ENCODE measurements around the gene WDR86. TPM values are rescaled to one million over a fixed set of nuclear protein-coding genes. Genes with fewer than 3 reads are reported as not detected.

The WDR86 gene
- total RNA-seq, 2 experiments from 2014 or later: 0.29 TPM; not detected in 1

DNA sequence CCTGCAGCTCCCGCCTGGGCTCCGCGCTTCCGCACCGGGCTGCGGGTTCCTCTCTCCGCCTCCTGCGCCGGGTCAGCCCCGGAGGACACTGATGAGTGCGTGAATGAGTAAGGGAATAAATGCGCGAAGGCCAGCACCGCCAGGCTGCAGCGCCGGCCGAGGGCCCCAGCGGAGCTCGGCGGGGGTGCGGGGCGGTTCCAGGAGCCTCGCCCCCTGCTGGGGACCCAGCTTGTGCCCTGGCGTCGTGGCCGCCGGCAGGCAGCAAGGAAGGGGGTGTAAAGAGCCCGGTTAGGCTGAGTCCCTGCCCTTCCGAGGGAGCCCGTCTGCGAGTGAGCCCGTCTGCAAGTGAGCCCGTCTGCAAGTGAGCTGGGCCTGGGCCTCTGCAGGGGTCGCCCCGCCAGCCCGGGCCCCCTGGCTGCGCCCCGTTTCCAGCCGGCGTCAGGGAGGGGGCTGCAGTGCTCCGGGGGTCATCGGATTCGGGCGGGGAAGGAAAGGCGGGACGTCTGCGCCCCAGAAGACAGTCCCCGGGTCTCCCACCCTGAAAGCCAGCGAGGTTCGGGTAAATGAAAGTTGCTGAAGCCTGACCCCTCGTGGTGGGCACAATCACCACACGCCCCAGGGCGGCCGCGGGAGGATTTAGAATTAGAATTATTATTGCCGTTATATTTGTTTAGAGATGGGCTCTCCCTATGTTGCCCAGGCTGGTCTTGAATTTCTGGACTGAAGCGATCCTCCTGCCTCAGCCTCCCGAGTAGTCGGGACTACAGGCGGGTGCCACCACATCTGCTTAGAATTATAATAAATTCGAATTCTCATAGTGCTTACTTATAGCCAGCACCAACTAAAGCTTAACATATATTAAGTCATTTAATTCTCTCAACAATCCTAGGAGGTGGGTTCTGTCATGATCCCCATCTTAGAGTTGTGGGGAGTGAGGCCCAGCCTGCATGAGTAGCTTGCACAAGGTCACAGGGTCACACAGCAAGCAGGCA is 38.7 kb upstream of the WDR86 start:
- DNase-seq (peak; percentile 84), ATAC-seq (peak; percentile 90)
- CTCF ChIA-PET: interaction anchor here (0.7 to 6.0 kb wide), 51 partner anchors 8 to 335 kb away, joined by 3 to 151 read pairs (median 4); partner anchors contain the start of genes CRYGN, RHEB and WDR86
- H3K4me3 Mint-ChIP-seq: peak overlapping the region; percentile 49
- H3K27ac Mint-ChIP-seq: no peak overlapping the region
- no peaks in the 10 kb centered on the region for H3K36me3 Mint-ChIP-seq
- no peaks in the 10 kb centered on the region for H3K9me3 Mint-ChIP-seq (ENCODE audit: low read depth)
- H3K4me1 Mint-ChIP-seq: peaks cover 6% of the 10 kb centered on the region
- H3K27me3 Mint-ChIP-seq: peaks cover 28% of the 10 kb centered on the region

DNA sequence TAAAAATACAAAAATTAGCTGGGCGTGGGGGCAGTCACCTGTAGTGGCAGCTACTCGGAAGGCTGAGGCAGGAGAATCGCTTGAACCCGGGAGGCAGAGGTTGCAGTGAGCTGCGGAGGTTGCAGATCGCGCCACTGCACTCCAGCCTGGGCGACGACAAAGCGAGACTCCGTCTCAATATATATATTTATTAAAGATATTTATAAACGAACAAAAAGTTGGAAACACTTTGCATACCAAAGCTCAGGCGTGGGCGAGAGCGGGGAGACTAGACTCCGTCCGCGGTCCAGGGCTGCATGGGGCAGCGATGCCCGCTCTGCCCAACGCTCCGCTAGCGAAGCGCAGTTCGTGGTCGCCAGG is 38.0 kb upstream of the WDR86 start:
- H3K27ac Mint-ChIP-seq: no peak overlapping the region
- H3K4me1 Mint-ChIP-seq: peaks cover 2% of the 10 kb centered on the region
- CTCF ChIA-PET: interaction anchor here (0.7 to 6.0 kb wide), 36 partner anchors 8 to 315 kb away, joined by 3 to 151 read pairs (median 4); partner anchors contain the start of genes CRYGN, RHEB and WDR86
- no peaks in the 10 kb centered on the region for H3K36me3 Mint-ChIP-seq
- no peaks in the 10 kb centered on the region for H3K9me3 Mint-ChIP-seq (ENCODE audit: low read depth)
- H3K4me3 Mint-ChIP-seq: peak overlapping the region; percentile 49
- H3K27me3 Mint-ChIP-seq: peaks cover 24% of the 10 kb centered on the region
- DNase-seq: no peak
- no peak for ATAC-seq

DNA sequence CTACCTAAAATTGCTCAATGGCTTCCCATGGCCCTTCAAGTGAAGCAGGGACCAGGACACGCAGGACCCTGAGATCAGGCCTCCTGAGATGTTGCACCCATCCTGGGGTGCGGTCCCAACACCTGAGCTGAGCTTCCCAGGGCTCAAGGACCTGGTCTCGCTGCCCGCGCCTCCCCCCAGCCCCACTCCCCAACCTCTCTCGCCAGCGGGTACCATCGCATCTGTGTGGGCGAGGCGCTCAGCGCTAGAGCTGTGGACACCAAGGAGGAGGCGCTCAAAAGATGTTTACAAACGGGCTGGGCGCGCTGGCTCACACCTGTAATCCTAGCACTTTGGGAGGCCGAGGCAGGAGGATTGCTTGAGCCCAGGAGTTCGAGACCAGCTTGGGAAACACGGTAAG is 37.5 kb upstream of the WDR86 start:
- peaks cover 21% of the 10 kb centered on the region for H3K27me3 Mint-ChIP-seq
- CTCF ChIA-PET: interaction anchor here (0.7 to 6.0 kb wide), 16 partner anchors 10 to 186 kb away, joined by 3 to 151 read pairs (median 12); no protein-coding TSS in a partner anchor
- H3K4me3 Mint-ChIP-seq: no peak overlapping the region
- no peak overlapping the region for H3K27ac Mint-ChIP-seq
- H3K9me3 Mint-ChIP-seq (ENCODE audit: low read depth): no peaks in the 10 kb centered on the region
- no peaks in the 10 kb centered on the region for H3K36me3 Mint-ChIP-seq
- peaks cover 2% of the 10 kb centered on the region for H3K4me1 Mint-ChIP-seq
- ATAC-seq: no peak
- DNase-seq: no peak

DNA sequence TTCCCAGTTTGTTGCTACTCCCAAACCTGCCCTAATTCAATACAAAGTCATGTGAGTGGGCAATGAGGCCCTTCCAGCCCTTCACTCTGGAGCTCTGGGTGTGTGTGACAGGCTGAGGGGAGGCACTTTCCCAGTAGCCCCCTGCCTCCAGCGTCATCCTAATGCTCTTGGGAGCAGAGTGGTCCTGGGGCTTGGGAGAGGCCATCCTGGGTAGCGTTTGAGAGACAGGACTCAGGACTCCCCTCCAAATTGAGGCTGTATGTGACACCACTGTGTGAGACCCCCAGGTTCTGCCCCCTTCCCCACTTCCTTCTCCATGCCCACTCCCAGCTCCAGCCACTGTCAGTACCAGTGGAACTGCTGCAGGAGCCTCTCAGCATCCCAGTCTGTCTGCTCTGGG is 36.6 kb upstream of the WDR86 start:
- Mint-ChIP-seq H3K27me3 (peaks cover 20% of the 10 kb centered on the region), H3K9me3 (ENCODE audit: low read depth) (no peaks in the 10 kb centered on the region), H3K27ac (no peak overlapping the region), H3K36me3 (no peaks in the 10 kb centered on the region), H3K4me3 (no peak overlapping the region), H3K4me1 (peaks cover 8% of the 10 kb centered on the region)
- ATAC-seq (no peak), DNase-seq (no peak)
- CTCF ChIA-PET: interaction anchor here (3.0 to 6.0 kb wide), 3 partner anchors 9 to 131 kb away, joined by 14 to 151 read pairs (median 48); no protein-coding TSS in a partner anchor

GRCh38 chr7:151444632-151445031 is 34.8 kb upstream of the WDR86 start:
- no peaks in the 10 kb centered on the region for H3K9me3 Mint-ChIP-seq (ENCODE audit: low read depth)
- DNase-seq (no peak), ATAC-seq (no peak)
- no peak overlapping the region for H3K27ac Mint-ChIP-seq
- H3K4me1 Mint-ChIP-seq: peaks cover 19% of the 10 kb centered on the region
- no peak overlapping the region for H3K4me3 Mint-ChIP-seq
- H3K36me3 Mint-ChIP-seq: no peaks in the 10 kb centered on the region
- H3K27me3 Mint-ChIP-seq: peaks cover 12% of the 10 kb centered on the region
- CTCF ChIA-PET: interaction anchor here (0.8 to 2.6 kb wide), 5 partner anchors 10 to 315 kb away, joined by 3 to 11 read pairs (median 4); no protein-coding TSS in a partner anchor

DNA sequence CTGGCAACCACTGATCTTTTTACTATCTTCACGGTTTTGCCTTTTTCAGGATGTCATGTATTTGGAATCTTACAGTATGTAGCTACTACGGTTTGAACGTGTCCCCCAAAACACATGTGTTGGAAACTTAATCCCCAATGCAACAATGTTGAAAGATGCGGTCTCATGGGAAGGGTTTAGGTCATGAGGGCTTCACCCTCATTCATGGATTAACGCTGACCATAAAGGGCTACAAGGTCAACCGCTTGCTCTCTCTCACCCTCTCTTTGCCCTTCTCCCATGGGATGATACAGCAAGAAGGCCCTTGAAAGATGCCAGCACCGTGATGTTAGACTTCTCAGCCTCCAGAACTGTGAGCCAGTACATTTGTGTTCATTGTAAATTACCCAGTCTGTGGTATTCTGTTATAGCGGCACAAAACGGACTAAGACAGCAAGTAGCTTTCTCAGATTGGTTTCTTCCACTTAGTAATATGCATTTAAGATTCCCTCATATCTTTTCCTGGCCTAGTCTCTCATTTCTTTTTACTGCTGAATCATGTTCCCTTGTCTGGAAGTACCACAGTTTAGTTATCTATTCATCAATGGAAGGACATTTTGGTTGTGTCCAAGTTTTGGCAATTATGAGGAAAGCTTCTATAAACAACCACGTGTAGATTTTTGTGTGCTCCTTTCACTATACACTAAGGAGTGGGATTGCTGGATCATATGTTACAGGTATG is 33.1 kb upstream of the WDR86 start:
- Mint-ChIP-seq H3K9me3 (ENCODE audit: low read depth) (no peaks in the 10 kb centered on the region), H3K36me3 (no peaks in the 10 kb centered on the region), H3K4me1 (peaks cover 17% of the 10 kb centered on the region), H3K27ac (no peak overlapping the region), H3K27me3 (peaks cover 20% of the 10 kb centered on the region), H3K4me3 (no peak overlapping the region)
- no peak for ATAC-seq
- DNase-seq: no peak
- CTCF ChIA-PET: interaction anchor here (1.4 to 2.6 kb wide), 4 partner anchors 72 to 128 kb away, joined by 4 to 11 read pairs (median 5); no protein-coding TSS in a partner anchor

GRCh38 chr7:151440799-151441445 is 31.1 kb upstream of the WDR86 start:
- CTCF ChIA-PET: interaction anchor here (0.7 to 2.6 kb wide), 7 partner anchors 8 to 126 kb away, joined by 3 to 10 read pairs (median 4); no protein-coding TSS in a partner anchor
- H3K36me3 Mint-ChIP-seq: no peaks in the 10 kb centered on the region
- H3K27ac Mint-ChIP-seq: no peak overlapping the region
- DNase-seq (no peak), ATAC-seq (no peak)
- H3K4me1 Mint-ChIP-seq: peaks cover 17% of the 10 kb centered on the region
- H3K27me3 Mint-ChIP-seq: peaks cover 20% of the 10 kb centered on the region
- no peaks in the 10 kb centered on the region for H3K9me3 Mint-ChIP-seq (ENCODE audit: low read depth)
- no peak overlapping the region for H3K4me3 Mint-ChIP-seq

GRCh38 chr7:151439855-151440798 is 30.3 kb upstream of the WDR86 start, which contains the start of gene CRYGN:
TSS of gene CRYGN (minus strand) at chr7:151440141. CDS start at chr7:151439917, 224 bp downstream.
- CTCF ChIA-PET: interaction anchor here (0.7 to 2.6 kb wide), 3 partner anchors 8 to 125 kb away, joined by 3 to 10 read pairs (median 9); no protein-coding TSS in a partner anchor
- peak; percentile 63 for ATAC-seq

GRCh38 chr7:151438864-151439601 is 29.2 kb upstream of the WDR86 start:
- no peak for ATAC-seq

More at GRCh38 chr7:151439855-151440798, 30.3 kb upstream of the WDR86 start, which contains the start of gene CRYGN:
- no peak within 1 kb of the TSS for H3K4me3 Mint-ChIP-seq
- H3K27me3 Mint-ChIP-seq: peaks cover 20% of the 10 kb centered on the region
- H3K27ac Mint-ChIP-seq: no peak within 1 kb of the TSS
- no peaks in the 10 kb centered on the region for H3K36me3 Mint-ChIP-seq
- DNase-seq: no peak
- H3K4me1 Mint-ChIP-seq: peaks cover 17% of the 10 kb centered on the region
- H3K9me3 Mint-ChIP-seq (ENCODE audit: low read depth): no peaks in the 10 kb centered on the region

DNA sequence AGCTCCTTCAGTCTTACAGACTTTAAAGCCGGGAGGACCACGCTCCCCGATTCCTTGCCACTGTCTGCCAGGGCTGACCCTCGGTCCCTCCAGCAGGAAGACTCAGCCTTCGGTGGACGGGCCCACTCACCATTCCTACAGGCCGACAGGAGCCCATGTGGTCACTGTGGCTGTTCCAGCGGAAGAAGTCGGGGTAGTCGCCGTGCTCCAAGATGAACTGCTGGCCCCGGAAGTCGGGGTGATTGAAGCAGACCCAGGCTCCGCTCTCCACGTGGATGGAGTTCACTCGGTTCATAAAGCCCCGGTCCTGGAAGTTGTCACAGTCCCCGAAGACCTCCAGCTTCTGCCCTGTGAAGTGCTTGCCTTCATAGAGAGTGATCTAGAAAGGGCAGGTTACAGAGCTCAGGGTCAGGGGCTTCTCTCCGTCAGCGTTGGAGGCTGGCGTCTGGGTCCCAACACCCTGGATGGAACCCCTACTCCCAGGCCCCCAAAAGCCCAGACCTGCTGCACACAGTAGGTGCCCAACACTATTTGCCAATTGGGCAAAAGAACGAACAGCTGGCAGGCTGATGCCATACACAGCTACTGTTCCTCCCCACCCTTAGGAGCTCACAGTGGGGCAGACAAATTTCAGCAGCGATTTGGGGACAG is 28.2 kb upstream of the WDR86 start:
- no peak overlapping the region for H3K4me3 Mint-ChIP-seq

More at GRCh38 chr7:151438864-151439601, 29.2 kb upstream of the WDR86 start:
- Mint-ChIP-seq H3K27me3 (peaks cover 20% of the 10 kb centered on the region), H3K4me1 (peaks cover 17% of the 10 kb centered on the region), H3K4me3 (no peak overlapping the region), H3K9me3 (ENCODE audit: low read depth) (no peaks in the 10 kb centered on the region), H3K27ac (no peak overlapping the region), H3K36me3 (no peaks in the 10 kb centered on the region)
- CTCF ChIA-PET: interaction anchor here (2.4 to 2.6 kb wide), 2 partner anchors 9 to 124 kb away, joined by 9 to 14 read pairs; no protein-coding TSS in a partner anchor
- DNase-seq: no peak

DNA sequence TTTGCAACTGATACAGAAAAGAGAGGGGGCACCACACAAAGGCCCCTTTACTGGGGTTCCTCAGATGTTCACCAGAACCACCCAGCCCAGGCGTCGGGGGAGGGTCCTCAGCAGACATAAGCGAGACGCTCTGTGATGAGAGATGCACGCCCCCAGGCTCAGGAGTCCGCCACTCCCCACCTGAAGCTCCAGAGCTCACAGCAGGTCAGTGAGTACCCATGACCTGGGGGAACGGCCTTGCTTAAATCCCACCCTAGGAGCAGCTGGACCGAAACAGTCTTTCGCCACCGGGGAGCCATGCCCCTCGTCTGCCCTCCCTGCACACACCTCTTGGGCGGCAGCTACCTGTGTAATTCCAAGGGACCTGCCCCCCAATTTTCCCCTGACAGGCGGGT is 27.3 kb upstream of the WDR86 start:
- Mint-ChIP-seq H3K36me3 (no peaks in the 10 kb centered on the region), H3K4me3 (no peak overlapping the region), H3K9me3 (ENCODE audit: low read depth) (no peaks in the 10 kb centered on the region), H3K4me1 (peaks cover 29% of the 10 kb centered on the region), H3K27me3 (peaks cover 18% of the 10 kb centered on the region), H3K27ac (no peak overlapping the region)
- ATAC-seq: no peak
- no peak for DNase-seq
- CTCF ChIA-PET: interaction anchor here (2.4 kb wide), 1 partner anchor 11 kb away, joined by 14 read pairs; no protein-coding TSS in a partner anchor

More for the DNA sequence above, 28.2 kb upstream of the WDR86 start:
- peaks cover 20% of the 10 kb centered on the region for H3K27me3 Mint-ChIP-seq
- H3K4me1 Mint-ChIP-seq: peaks cover 22% of the 10 kb centered on the region
- H3K27ac Mint-ChIP-seq: no peak overlapping the region
- CTCF ChIA-PET: interaction anchor here (2.4 kb wide), 1 partner anchor 10 kb away, joined by 14 read pairs; no protein-coding TSS in a partner anchor
- DNase-seq: no peak
- ATAC-seq: no peak
- H3K9me3 Mint-ChIP-seq (ENCODE audit: low read depth): no peaks in the 10 kb centered on the region
- H3K36me3 Mint-ChIP-seq: no peaks in the 10 kb centered on the region
